Posterior cingulate gyrus (tissue), 11 donors: ENCODE results near the gene SLC25A45.

Source experiments
- DNase-seq, 10 donors: peaks; one replicate each; pipeline versions ENCODE4 v3.0.0 to v3.0.0-alpha.2; 2020 to 2021; ENCODE audit warnings: mixed read lengths in 3 of 10
- intact Hi-C: fragments of 100-400 bp; cut with DNase I; formaldehyde crosslinking; loops from one replicate; pipeline ENCODE4 v1.15.1; 2023

SLC25A45 gene

GRCh38 chr11:65412271-65413076 lies 30.0 kb upstream of the SLC25A45 start:
- intact Hi-C loops, result loop anchor here (2.0 to 10.0 kb wide), 2 partner anchors 48 kb away; no protein-coding TSS in a partner anchor
- DNase-seq, result peak in 6 of 10 donors; percentile 4 to 72 (median 26)

- DNase-seq, result peak in 3 of 10 donors; percentile 0 to 52 (median 35)
- intact Hi-C loops, result loop anchor here (2.0 to 10.0 kb wide), 2 partner anchors 47 to 49 kb away; no protein-coding TSS in a partner anchor
These were observed 29.2 kb upstream of the SLC25A45 start for GRCh38 chr11:65411681-65412070.

- intact Hi-C loops, result loop anchor here (10.0 kb wide), 1 partner anchor 46 kb away; no protein-coding TSS in a partner anchor
- peak in 5 of 10 donors; percentile 3 to 70 (median 60) for DNase-seq
These were observed 28.7 kb upstream of the SLC25A45 start for GRCh38 chr11:65410936-65411680.

- intact Hi-C loops, result no loop called here
- peak in 1 of 10 donors; percentile 77 for DNase-seq
These were observed 22.3 kb upstream of the SLC25A45 start for GRCh38 chr11:65404638-65405339.

GRCh38 chr11:65404210-65404609 lies 21.8 kb upstream of the SLC25A45 start:
- peak in 1 of 10 donors; percentile 65 for DNase-seq
- intact Hi-C loops, result no loop called here

GRCh38 chr11:65403607-65404121 lies 21.2 kb upstream of the SLC25A45 start:
- intact Hi-C loops, result no loop called here
- no peak for DNase-seq

GRCh38 chr11:65402790-65403189 lies 20.3 kb upstream of the SLC25A45 start:
- intact Hi-C loops, result no loop called here
- no peak for DNase-seq

GRCh38 chr11:65401803-65402248 lies 19.4 kb upstream of the SLC25A45 start:
- intact Hi-C loops, result no loop called here
- no peak for DNase-seq

GRCh38 chr11:65401073-65401802 lies 18.8 kb upstream of the SLC25A45 start:
- intact Hi-C loops, result no loop called here
- no peak for DNase-seq

- DNase-seq, result no peak
- intact Hi-C loops, result no loop called here
These were observed 18.0 kb upstream of the SLC25A45 start for GRCh38 chr11:65400307-65401072.

- intact Hi-C loops, result no loop called here
- DNase-seq, result no peak
These were observed 17.4 kb upstream of the SLC25A45 start for GRCh38 chr11:65399845-65400244.

GRCh38 chr11:65399249-65399648 lies 16.8 kb upstream of the SLC25A45 start:
- intact Hi-C loops, result no loop called here
- no peak for DNase-seq

- intact Hi-C loops, result no loop called here
- DNase-seq, result peak in 1 of 10 donors; percentile 13
These were observed 16.0 kb upstream of the SLC25A45 start for GRCh38 chr11:65398362-65398910.

- DNase-seq, result no peak
- intact Hi-C loops, result no loop called here
These were observed 14.6 kb upstream of the SLC25A45 start for GRCh38 chr11:65396769-65397745.

- DNase-seq, result no peak
- intact Hi-C loops, result no loop called here
These were observed 13.6 kb upstream of the SLC25A45 start for GRCh38 chr11:65395961-65396530.

GRCh38 chr11:65394125-65394536 lies 11.7 kb upstream of the SLC25A45 start:
- no peak for DNase-seq
- intact Hi-C loops, result no loop called here

GRCh38 chr11:65393513-65394079 lies 11.2 kb upstream of the SLC25A45 start:
- intact Hi-C loops, result no loop called here
- peak in 1 of 10 donors; percentile 80 for DNase-seq
